Measurements from ENCODE around the gene SDF4. TPM values are rescaled to one million over a fixed set of nuclear protein-coding genes. Genes with fewer than 3 reads are reported as not detected.

Gene SDF4
- total and polyA plus RNA-seq, 11 donors, result 102 to 212 (median 120) TPM

DNA sequence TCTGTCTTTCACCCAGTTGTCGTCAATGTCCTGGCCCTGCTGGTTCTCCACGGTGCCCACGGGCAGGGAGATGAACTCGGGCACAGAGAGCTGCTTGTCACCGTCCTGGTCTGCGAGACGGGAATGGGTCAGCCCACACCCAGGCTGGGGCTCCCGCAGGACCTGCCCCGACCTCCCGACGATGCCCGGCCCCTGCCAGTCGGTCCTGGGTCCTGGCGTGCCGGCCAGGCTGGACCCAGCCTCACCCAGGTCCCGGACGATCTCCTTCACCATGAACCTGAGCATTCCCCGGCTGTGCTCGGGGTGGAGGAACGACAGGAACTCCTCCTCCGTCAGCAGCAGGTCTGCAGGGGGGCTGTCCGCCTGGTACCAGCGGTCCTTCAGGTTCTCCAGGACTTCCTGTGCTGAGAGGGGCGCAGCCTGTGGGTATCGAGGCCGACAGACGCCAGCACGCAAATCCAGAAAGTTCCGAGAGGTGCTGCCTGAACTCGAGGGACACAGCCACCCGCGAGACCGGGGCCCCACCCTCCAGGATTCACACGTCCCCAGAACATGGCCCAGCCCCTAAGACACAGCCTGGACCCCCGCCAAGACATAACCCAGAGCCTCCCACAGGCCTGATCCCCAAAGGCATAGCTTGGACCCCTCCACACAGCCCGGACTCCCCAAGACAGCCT lies 13.1 kb downstream of the SDF4 start:
- 84 to 93% (median 91%) methylated on average over 30 to 36 of the region's 36 CpGs for WGBS, 4 donors
- H3K4me1 ChIP-seq, result peaks cover 0 to 35% (median 18%) of the 10 kb centered on the region in 12 donors
- ATAC-seq (peak in 1 of 4 donors; percentile 4), DNase-seq (no peak)
- H3K4me3 ChIP-seq, result peak overlapping the region in 5 of 12 donors; percentile 3 to 28 (median 14)
- TF ChIP-seq CTCF (IDR thresholded peaks at IDR 0.05) (no peak), POLR2A (IDR thresholded peaks at IDR 0.05) (no peak)
- H3K27me3 ChIP-seq, result peaks cover 0 to 2% (median 0%) of the 10 kb centered on the region in 9 donors
- H3K27ac ChIP-seq, result peak overlapping the region in 5 of 12 donors; percentile 49 to 86 (median 79)
- intact Hi-C loops (cut with DNase I), result no loop called here
- no peaks in the 10 kb centered on the region for H3K9me3 ChIP-seq
- peaks cover 0 to 79% (median 66%) of the 10 kb centered on the region in 9 donors for H3K36me3 ChIP-seq

DNA sequence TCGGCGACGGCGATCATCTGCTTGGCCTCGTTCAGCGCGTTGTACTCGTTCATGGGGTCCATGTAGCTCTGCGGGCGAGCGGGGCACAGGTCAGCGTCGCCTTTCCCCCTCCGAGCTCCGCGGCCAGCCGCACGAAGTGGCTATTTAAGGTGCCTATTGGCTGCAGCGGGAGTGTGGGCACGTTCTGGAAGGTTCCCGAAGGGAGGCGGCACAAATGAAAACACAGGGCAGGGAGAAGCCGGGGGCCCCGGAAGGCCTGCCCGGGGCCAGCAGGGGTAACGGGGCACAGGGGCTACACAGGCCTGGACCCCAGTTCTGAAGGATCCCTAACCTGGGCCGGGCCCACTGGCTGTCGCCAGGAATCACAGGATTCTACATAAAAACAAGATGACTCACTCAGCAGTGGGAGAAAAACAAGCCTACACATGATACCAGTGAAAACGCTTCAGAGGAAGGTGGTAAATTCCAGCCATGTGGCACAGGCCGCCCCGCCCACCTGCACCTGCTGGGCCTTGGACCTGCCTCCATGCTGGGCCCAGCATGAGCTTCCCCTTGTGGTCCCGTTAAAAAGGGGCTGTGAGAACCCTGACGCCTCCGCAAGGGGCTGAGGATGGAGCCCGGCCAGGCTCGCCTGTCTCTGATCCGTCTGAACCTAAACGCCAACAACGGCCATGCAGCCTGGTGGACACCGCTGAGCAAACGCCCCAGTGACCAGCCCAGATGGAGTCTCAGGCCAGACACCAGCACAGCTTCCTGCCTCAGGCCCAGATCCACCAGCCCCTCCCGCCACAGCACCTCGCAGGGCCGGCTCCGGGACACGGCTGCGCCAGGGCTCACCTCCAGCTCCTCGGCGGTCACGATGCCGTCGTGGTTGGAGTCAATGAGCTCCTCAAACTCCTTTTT lies 13.9 kb downstream of the SDF4 start:
- Histone ChIP-seq H3K9me3 (no peaks in the 10 kb centered on the region), H3K27me3 (peaks cover 0 to 2% (median 0%) of the 10 kb centered on the region in 9 donors), H3K36me3 (peaks cover 0 to 71% (median 58%) of the 10 kb centered on the region in 9 donors), H3K27ac (peak overlapping the region in 8 of 12 donors; percentile 54 to 86 (median 70)), H3K4me3 (peak overlapping the region in 4 of 12 donors; percentile 4 to 32 (median 18)), H3K4me1 (peaks cover 0 to 42% (median 20%) of the 10 kb centered on the region in 12 donors)
- intact Hi-C loops (cut with DNase I), result no loop called here
- ATAC-seq (no peak), DNase-seq (no peak)
- TF ChIP-seq CTCF (IDR thresholded peaks at IDR 0.05), result no peak
- TF ChIP-seq POLR2A (IDR thresholded peaks at IDR 0.05), result no peak
- 85 to 90% (median 89%) methylated on average over 50 to 52 of the region's 52 CpGs for WGBS, 4 donors

- no peaks in the 10 kb centered on the region for H3K9me3 ChIP-seq
- peak overlapping the region in 5 of 12 donors; percentile 4 to 32 (median 12) for H3K4me3 ChIP-seq
- DNase-seq (no peak), ATAC-seq (peak in 1 of 4 donors; percentile 34)
- 75 to 86% (median 84%) methylated on average over 66 to 74 of the region's 74 CpGs for WGBS, 4 donors
- TF ChIP-seq CTCF (IDR thresholded peaks at IDR 0.05), result no peak
- TF ChIP-seq POLR2A (IDR thresholded peaks at IDR 0.05), result no peak
- peak overlapping the region in 11 of 12 donors; percentile 24 to 86 (median 62) for H3K27ac ChIP-seq
- H3K4me1 ChIP-seq, result peaks cover 0 to 46% (median 21%) of the 10 kb centered on the region in 12 donors
- peaks cover 0 to 62% (median 50%) of the 10 kb centered on the region in 9 donors for H3K36me3 ChIP-seq
- intact Hi-C loops (cut with DNase I), result no loop called here
- peaks cover 0 to 2% (median 0%) of the 10 kb centered on the region in 9 donors for H3K27me3 ChIP-seq
These were observed 14.8 kb downstream of the SDF4 start for GRCh38 chr1:1216770-1217620.

All from heart left ventricle (tissue), 16 donors.